C4-2B (cell line): ENCODE measurements around the gene GTSF1L.

Experiments
- CTCF ChIP-seq: fragments of 450-650 bp; conservative IDR thresholded peaks from 2 replicates; pipeline ENCODE4 v1.5.1; 2017; ENCODE audit warnings: mild to moderate bottlenecking
- ZFX ChIP-seq: fragments of 450-650 bp; IDR thresholded peaks from 2 replicates; pipeline ENCODE4 v1.6.1; 2017

GRCh38 chr20:43725666-43726065 is 1.1 kb downstream of the GTSF1L start:
- TF ChIP-seq CTCF (no peak), ZFX (no peak)
